Epithelial cell of proximal tubule (primary cell): ENCODE data around the gene NTN5. TPM values are rescaled to one million over a fixed set of nuclear protein-coding genes. Genes with fewer than 3 reads are reported as not detected.

Source experiments
- DNase-seq: peaks from one replicate; pipeline ENCODE4 v3.0.0-alpha.2; 2011; ENCODE audit warnings: low read depth
- H3K4me3 ChIP-seq: 2 replicates; pipeline ENCODE4 v1.5.1; 2011; ENCODE audit warnings: low read depth, mild to moderate bottlenecking, low read length
- total RNA-seq: library from RNA; depleted of rRNA; stranded (reverse); fragments of >200 nt; gene quantifications from 2 replicates; pipeline ENCODE4 v1.2.3, GENCODE V29; 2015
- TF ChIP-seq, protein P1 (sequence below): conservative IDR thresholded peaks from 2 replicates; pipeline ENCODE4 v1.5.1; 2012; ENCODE audit warnings: low read depth, mild to moderate bottlenecking, low read length

NTN5 gene
- total RNA-seq, 1 donor from 2014 or later: not detected

DNA sequence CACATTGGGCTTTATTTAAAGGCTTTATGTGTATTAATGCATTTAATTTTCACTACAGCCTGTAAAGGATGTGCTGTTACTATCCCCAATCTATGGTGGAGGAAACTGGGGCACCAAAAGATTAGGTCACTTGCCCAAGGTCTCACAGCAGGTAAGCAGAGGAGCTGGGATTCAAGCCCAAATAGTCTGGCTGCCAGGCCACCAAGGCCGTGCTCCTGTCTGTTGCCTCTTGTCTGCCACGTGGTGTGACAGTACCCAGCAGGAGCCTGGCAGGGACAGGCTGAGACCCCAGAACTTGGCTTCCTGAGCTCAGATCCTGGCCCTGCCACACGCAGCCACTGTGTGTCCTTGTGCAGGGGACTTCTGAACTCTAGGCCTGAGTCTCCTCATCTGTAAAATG, 4.5 kb downstream of the NTN5 start:
- DNase-seq: no peak
- H3K4me3 ChIP-seq: no peak overlapping the region
- TF ChIP-seq, protein P1, sequence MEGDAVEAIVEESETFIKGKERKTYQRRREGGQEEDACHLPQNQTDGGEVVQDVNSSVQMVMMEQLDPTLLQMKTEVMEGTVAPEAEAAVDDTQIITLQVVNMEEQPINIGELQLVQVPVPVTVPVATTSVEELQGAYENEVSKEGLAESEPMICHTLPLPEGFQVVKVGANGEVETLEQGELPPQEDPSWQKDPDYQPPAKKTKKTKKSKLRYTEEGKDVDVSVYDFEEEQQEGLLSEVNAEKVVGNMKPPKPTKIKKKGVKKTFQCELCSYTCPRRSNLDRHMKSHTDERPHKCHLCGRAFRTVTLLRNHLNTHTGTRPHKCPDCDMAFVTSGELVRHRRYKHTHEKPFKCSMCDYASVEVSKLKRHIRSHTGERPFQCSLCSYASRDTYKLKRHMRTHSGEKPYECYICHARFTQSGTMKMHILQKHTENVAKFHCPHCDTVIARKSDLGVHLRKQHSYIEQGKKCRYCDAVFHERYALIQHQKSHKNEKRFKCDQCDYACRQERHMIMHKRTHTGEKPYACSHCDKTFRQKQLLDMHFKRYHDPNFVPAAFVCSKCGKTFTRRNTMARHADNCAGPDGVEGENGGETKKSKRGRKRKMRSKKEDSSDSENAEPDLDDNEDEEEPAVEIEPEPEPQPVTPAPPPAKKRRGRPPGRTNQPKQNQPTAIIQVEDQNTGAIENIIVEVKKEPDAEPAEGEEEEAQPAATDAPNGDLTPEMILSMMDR: no peak

DNA sequence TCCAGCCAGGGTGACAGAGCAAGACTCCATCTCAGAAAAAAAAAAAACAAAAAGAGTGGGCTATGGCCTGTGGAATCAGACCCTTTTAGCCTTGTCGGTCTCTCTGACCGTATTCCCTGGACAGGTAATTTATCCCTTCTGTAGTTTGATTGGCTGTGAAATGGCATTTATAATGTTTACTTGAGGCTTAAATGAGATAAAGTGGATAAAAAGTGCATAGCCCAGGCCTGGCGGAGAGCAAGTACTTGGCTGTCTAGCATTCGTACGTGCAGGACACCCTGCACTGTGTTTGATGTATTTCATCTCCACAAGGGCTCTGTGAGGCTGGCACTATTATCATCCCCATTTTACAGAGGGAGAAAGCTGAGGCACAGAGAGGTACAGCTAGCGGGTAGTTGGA, 7.0 kb downstream of the NTN5 start:
- H3K4me3 ChIP-seq: no peak overlapping the region
- TF ChIP-seq, protein P1: no peak
- no peak for DNase-seq

DNA sequence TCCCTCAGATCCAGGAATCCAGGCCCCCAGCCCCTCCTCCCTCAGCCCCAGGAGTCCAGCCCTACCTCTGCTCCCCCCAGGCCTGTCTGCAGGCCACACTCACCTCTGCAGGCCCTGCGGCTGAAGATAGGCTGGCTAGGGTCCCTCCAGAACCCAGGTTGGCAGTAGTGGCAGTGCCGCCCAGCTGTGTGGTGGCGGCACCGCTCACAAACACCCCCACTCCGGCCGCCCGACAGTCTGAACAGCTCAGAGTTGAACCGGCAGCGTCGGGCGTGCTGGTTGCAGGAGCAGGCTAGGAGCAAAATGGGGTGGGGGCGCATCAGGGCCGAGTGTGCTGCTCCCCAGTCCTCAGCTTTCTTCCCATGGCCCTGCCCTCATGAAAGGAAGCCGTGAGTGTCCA, 8.3 kb downstream of the NTN5 start:
- DNase-seq: no peak
- H3K4me3 ChIP-seq: no peak overlapping the region
- TF ChIP-seq, protein P1: no peak

DNA sequence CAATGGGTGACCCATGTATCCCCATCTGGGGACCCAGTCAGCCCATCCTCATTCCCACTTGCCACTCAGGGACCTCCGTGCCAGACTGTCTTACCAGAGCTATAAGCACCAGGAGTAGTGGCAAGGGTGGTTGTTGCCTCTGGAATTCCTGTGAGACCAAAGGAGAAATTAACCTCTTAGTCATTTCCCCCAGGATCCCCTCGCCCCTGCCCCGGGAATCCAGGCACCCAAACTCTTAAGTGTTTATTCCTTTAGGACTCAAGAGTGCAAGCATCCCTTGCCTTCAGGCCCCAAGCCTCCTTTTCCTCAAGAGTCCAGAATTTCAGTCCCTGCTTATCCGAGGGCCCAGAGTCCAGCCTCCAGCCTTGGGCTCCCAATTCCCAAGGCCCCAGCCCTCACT, 9.2 kb downstream of the NTN5 start:
- H3K4me3 ChIP-seq: no peak overlapping the region
- TF ChIP-seq, protein P1: no peak
- no peak for DNase-seq

DNA sequence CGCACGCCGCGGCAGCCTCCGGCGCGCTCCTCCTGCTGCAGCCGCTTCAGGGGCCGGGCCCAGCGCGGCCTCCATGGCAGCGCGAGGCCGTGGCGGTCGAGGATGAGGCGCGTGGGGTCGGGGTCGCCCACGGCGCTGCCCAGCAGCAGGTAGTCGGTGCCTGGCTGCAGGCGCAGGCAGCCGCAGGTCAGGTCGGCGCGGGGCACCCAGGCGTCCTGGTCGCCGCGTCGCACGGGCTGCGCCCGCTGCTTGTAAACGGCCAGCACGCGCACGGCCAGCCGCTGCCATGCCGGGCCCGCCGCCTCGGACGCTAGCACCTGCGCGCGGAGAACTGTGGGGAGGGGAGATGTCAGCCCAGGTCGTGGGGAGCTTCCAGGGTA, 11.1 kb downstream of the NTN5 start:
- DNase-seq: no peak
- no peak overlapping the region for H3K4me3 ChIP-seq
- TF ChIP-seq, protein P1: no peak

DNA sequence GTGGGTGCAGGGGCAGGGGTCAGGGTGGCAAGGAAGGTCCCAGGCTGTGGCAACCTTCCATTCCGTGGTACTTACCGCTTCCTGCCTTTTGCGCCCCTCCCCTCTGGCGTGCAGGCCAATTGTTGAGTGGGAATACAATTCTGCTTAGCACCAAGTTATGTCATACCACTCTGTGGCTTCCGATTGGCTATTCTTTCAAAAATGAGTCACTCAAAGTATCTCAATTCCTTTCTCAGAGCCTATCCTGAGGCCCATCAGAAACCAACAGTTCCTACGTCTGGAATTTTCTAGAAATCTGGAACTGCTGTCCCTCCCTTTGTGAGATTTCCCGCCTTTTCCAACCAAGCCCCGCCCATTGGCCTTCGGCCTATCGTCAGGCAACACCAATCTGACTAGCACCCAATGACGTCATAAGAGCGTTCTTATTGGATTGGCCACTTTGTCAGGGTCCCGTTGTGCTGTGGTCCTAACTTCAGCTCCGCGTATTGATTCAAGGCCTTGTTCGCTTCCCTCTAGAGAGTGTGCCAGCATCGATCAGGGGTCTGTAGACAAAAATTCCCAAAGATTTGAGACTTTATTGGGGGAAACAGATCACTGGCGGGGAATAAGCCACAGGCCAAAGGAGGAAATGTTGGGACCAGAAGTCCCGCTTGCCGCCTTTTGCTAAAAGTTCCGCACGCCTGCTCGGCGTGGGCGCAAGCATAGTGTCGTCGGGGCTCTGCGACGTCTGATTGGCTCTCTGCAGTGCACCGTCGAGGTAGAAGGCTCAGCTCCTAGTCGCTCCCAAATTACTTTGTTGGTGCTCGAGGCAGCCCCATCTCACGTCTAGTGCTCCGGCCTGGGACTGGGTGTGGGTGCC, 11.7 kb downstream of the NTN5 start:
- TF ChIP-seq, protein P1: no peak
- DNase-seq: no peak

DNA sequence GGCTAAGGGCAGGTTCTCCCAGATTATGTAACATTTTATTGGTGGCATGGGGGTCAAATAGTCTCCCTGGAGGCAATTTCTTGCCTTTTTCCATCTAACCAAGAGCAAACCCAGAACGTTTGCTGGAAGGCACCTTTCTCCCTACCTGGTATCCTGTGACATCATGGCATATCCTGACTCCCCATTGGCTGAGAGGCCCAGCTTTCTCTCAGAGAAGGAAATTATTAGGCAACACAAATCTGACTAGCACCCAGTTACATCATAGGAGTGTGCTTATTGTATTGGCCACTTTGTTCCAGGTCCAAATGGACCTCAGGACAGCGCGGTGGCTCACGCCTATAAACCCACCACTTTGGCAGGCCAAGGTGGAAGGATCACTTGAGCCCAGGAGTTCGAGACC, 13.0 kb downstream of the NTN5 start:
- TF ChIP-seq, protein P1: no peak
- DNase-seq: no peak
- no peak overlapping the region for H3K4me3 ChIP-seq

More for the DNA sequence above, 11.7 kb downstream of the NTN5 start:
- H3K4me3 ChIP-seq: no peak overlapping the region
